Activated T-helper 1 cell treated with anti-CD3 and anti-CD28 coated beads, Interleukin-12 subunit alpha, Interleukin-12 subunit beta, Interleukin-2, Interleukin-4 antibody, amounts not matched to agents 30 ng/mL and 10 ng/mL and 1 ng/mL, durations not matched to agents 14 hours and 24 hours and 36 hours (primary cell): Measurements from ENCODE around the gene C1orf141. TPM values are rescaled to one million over a fixed set of nuclear protein-coding genes. Genes with fewer than 3 reads are reported as not detected.
"Not testable (repeated sequence)": the region's sequence is repeated elsewhere in the genome, so short reads cannot be mapped to it uniquely, and the experiment has no call there.

Source experiments
- DNase-seq: peaks from one replicate; pipeline ENCODE4 v3.0.0; 2021; ENCODE audit warnings: low spot score
- H3K27ac Mint-ChIP-seq: one replicate; pipeline ENCODE4 v1.8.0; 2021; ENCODE audit warnings: mild to moderate bottlenecking, mixed read lengths
- H3K27me3 Mint-ChIP-seq: one replicate; pipeline ENCODE4 v1.8.0; 2022; ENCODE audit warnings: mild to moderate bottlenecking, moderate library complexity, mixed read lengths; ENCODE audit not compliant: insufficient read depth
- H3K36me3 Mint-ChIP-seq: one replicate; pipeline ENCODE4 v1.8.0; 2021; ENCODE audit warnings: low read depth, mixed read lengths
- H3K4me1 Mint-ChIP-seq: one replicate; pipeline ENCODE4 v1.8.0; 2021; ENCODE audit warnings: low read depth, mixed read lengths
- H3K4me3 Mint-ChIP-seq: one replicate; pipeline ENCODE4 v1.8.0; 2021; ENCODE audit warnings: mild to moderate bottlenecking, moderate library complexity, mixed read lengths
- H3K9me3 Mint-ChIP-seq: one replicate; pipeline ENCODE4 v1.8.0; 2021; ENCODE audit warnings: mixed read lengths
- intact Hi-C: fragments of 100-400 bp; cut with micrococcal nuclease; formaldehyde crosslinking; loops from one replicate; pipeline ENCODE4 v1.15.1; 2024
- total RNA-seq: library from RNA; stranded (reverse); gene quantifications from 2 replicates; pipeline ENCODE4 v1.2.3, GENCODE V29; 2022

The C1orf141 gene
- total RNA-seq, 1 donor from 2014 or later: not detected

DNA sequence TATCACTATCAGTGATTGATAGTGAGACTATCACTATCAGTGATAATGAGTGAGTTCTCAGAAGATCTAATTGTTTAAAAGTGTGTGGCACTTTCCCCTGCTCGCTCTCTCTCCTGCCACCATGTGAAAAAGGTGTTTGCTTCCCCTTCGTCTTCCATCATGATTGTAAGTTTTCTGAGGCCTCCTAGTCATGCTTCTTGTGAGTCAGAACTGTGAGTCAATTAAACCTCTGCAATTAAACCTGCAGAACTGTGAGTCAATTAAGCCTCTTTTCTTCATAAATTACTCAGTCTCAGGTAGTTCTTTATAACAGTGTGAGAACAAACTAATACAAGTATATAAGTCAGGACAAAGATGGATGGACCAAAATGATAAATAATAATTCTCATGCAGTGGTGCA lies 24.5 kb upstream of the C1orf141 start:
- no peak overlapping the region for H3K4me3 Mint-ChIP-seq

DNA sequence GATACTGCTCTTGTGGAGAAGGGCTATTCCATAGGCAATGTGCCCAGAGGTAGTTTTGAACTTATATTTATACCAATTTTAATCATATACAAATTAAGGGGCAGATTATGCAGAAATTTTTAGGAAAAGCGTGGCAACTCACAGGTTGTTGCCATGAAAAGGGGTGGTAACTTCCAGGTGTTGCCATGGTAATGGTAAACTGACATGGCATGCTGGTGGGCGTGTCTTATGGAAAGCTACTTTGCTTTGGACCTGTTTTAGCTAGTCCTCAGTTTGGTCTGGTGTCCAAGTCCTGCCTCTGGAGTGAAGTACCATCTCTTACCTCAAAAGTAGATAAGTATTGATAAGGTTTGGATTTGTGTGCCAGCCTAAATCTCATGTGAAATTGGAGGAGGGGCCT lies 23.6 kb upstream of the C1orf141 start:
- peaks cover 39% of the 10 kb centered on the region for H3K4me1 Mint-ChIP-seq
- no peaks in the 10 kb centered on the region for H3K27me3 Mint-ChIP-seq
- no peak overlapping the region for H3K4me3 Mint-ChIP-seq
- H3K36me3 Mint-ChIP-seq: peaks cover 14% of the 10 kb centered on the region
- no peak for DNase-seq
- H3K9me3 Mint-ChIP-seq: peaks cover 10% of the 10 kb centered on the region
- intact Hi-C loops: no loop called here
- H3K27ac Mint-ChIP-seq: peak overlapping the region; percentile 62

More for the DNA sequence above, 24.5 kb upstream of the C1orf141 start:
- no peak for DNase-seq
- Mint-ChIP-seq H3K27ac (peak overlapping the region; percentile 88), H3K9me3 (peaks cover 7% of the 10 kb centered on the region), H3K27me3 (no peaks in the 10 kb centered on the region), H3K36me3 (peaks cover 14% of the 10 kb centered on the region), H3K4me1 (peaks cover 46% of the 10 kb centered on the region)
- intact Hi-C loops: loop anchor here (1.0 kb wide), 4 partner anchors 10 to 53 kb away; no protein-coding TSS in a partner anchor

DNA sequence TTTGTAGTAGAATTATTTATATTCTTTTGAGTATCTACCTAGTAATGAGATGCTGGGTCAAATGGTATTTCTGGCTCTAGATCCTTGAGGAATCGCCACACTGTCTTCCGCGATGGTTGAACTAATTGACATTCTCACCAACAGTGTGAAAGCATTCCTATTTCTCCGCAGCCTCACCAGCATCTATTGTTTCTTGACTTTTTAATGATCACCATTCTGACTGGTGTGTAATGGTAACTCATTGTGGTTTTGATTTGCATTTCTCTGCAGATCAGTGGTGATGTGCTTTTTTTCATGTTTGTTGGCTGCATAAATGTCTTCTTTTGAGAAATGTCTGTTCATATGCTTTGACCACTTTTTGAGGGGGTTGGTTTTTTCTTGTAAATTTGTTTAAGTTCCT lies 16.2 kb upstream of the C1orf141 start:
- Mint-ChIP-seq H3K4me3 (no peak overlapping the region), H3K27me3 (no peaks in the 10 kb centered on the region), H3K9me3 (peaks cover 3% of the 10 kb centered on the region), H3K36me3 (peaks cover 4% of the 10 kb centered on the region), H3K27ac (no peak overlapping the region), H3K4me1 (peaks cover 49% of the 10 kb centered on the region)
- intact Hi-C loops: loop anchor here (1.0 kb wide), 1 partner anchor 386 kb away; no protein-coding TSS in a partner anchor
- no peak for DNase-seq

DNA sequence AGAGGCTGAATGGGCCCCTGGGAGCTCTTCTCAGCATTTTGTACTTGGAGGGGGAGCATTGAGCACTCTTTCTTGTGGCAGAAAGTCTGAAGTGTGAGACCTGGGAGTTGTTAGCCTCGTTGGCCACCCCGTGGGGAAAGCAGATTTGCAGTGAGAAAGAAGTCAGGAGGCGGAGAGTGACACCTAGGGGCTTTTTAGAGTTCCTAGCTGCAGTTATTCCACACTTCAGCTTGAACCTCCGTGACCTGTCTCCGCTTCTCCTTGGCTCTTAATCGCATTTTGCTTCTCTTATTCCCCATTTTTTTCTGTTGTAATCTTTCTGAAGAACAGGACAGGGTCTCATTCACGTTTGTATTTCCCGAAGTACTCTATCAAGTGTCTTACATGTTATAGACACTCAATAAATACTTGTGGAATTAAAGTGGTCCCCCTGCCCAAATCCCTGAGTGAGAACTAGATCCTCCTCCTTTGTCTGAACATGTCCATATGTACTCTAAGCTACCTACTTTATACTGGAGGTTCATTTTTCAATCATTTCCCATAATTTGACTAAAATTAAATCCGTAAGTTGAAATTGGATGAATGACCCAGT lies 14.5 kb upstream of the C1orf141 start:
- H3K27ac Mint-ChIP-seq: peak overlapping the region; percentile 40
- peaks cover 56% of the 10 kb centered on the region for H3K4me1 Mint-ChIP-seq
- no peaks in the 10 kb centered on the region for H3K36me3 Mint-ChIP-seq
- peak; percentile 42 for DNase-seq
- H3K4me3 Mint-ChIP-seq: no peak overlapping the region
- no peaks in the 10 kb centered on the region for H3K27me3 Mint-ChIP-seq
- intact Hi-C loops: loop anchor here (1.0 to 5.0 kb wide), 5 partner anchors 10 to 351 kb away; partner anchors contain the start of gene SLC35D1
- H3K9me3 Mint-ChIP-seq: peaks cover 3% of the 10 kb centered on the region

DNA sequence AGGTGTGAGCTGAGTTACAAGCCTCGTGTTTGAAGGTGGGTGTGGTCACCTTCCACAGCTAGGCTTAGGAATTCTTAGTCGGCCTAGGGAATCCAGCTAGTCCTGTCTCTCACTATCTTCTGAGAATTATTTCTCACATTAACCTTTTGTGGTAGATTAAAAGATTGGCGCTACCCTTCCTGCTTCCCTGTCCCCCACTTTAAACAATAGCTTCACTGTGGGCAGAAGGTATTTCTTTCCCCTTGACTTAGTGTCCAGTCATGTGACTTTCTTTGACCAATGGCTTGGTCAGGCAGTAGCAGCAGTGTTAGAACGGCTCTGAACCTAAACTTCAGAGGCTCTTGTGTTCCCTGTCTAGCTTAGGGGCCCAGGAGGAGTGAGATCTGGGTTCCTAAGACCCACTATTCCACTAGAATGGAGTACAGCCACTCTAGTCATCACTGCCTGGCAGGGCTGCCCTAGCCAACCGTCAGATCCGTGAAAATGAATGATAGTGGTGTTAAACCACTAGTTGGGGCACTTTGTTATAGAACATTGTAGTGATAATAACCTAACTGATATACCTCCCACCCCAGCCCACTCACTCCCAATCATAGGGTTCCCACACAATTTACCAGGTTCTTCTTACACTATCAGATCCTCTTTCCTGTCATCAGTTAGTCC lies 13.9 kb upstream of the C1orf141 start:
- intact Hi-C loops: loop anchor here (1.0 to 5.0 kb wide), 5 partner anchors 11 to 352 kb away; partner anchors contain the start of gene SLC35D1

DNA sequence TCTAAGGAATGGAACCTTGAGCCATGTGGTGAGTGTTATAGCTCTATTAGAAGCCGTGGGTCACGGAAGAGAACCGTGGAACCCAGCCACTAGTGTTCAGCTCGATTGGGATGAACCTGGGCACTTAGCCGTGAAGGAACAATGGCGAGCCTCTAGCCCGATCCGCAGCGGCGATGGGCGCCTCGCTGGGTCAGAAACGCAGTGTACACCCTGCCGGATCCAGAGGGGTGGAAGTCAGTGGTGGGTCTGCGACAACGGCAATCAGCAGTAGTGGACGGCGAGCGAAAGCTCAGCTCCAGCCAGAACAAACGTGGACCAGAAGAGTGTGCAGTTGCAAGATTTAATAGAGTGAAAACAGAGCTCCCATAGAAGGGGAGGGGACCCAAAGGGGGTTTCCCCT lies 13.2 kb upstream of the C1orf141 start:
- H3K27ac Mint-ChIP-seq, H3K9me3 Mint-ChIP-seq, H3K27me3 Mint-ChIP-seq, H3K36me3 Mint-ChIP-seq, H3K4me3 Mint-ChIP-seq, DNase-seq: not testable (repeated sequence)
- intact Hi-C loops: loop anchor here (5.0 kb wide), 1 partner anchor 166 kb away; no protein-coding TSS in a partner anchor
- peaks cover 69% of the 10 kb centered on the region for H3K4me1 Mint-ChIP-seq

More for the DNA sequence above, 13.9 kb upstream of the C1orf141 start:
- H3K9me3 Mint-ChIP-seq: no peaks in the 10 kb centered on the region
- H3K27ac Mint-ChIP-seq: peak overlapping the region; percentile 40
- no peak for DNase-seq
- H3K36me3 Mint-ChIP-seq: no peaks in the 10 kb centered on the region
- H3K4me3 Mint-ChIP-seq: no peak overlapping the region
- H3K27me3 Mint-ChIP-seq: no peaks in the 10 kb centered on the region
- H3K4me1 Mint-ChIP-seq: peaks cover 63% of the 10 kb centered on the region

DNA sequence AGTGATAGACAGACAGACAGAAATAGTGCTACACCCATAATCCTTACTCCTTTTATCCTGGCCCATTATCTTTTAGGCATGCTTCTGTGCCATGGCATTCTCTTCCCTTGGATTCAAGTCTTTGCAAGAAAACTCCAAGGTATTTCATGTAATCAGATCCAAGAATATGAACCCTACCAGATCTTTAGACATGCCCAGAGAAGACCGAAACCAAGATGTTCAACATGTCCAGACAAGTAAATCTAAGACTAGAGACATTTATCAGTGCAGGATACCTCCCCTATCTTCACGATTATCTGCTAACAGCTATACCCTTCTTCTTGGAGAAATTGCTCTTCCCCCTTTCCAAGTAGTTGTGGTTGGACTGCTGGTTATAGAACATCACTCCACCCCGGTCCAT lies 11.8 kb upstream of the C1orf141 start:
- Mint-ChIP-seq H3K36me3 (no peaks in the 10 kb centered on the region), H3K27ac (peak overlapping the region; percentile 27), H3K27me3 (no peaks in the 10 kb centered on the region), H3K4me3 (no peak overlapping the region), H3K9me3 (no peaks in the 10 kb centered on the region), H3K4me1 (peaks cover 63% of the 10 kb centered on the region)
- no peak for DNase-seq
- intact Hi-C loops: loop anchor here (5.0 kb wide), 1 partner anchor 164 kb away; no protein-coding TSS in a partner anchor

DNA sequence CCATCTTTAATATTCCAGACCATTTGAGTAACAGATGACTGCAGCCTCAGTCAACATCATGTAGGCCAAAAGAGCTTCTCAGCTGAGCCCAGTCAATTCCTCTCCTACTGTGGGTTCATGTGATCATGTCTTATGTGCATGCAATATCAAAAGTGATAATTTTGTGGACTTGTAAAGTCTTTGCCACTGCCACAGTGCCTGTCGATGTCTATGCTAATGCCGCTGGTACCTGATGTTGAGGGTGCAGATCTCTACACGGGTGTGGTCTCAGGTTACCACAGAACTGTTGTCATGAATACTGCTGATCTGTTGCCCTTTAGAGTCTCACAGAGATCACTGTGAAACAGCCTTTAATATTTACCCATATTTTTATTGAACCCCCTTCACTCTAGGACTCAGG lies 11.3 kb upstream of the C1orf141 start:
- H3K9me3 Mint-ChIP-seq: no peaks in the 10 kb centered on the region
- H3K27ac Mint-ChIP-seq: no peak overlapping the region
- intact Hi-C loops: loop anchor here (5.0 kb wide), 1 partner anchor 164 kb away; no protein-coding TSS in a partner anchor
- DNase-seq: no peak
- no peaks in the 10 kb centered on the region for H3K36me3 Mint-ChIP-seq
- H3K4me3 Mint-ChIP-seq: no peak overlapping the region
- H3K4me1 Mint-ChIP-seq: peaks cover 59% of the 10 kb centered on the region
- no peaks in the 10 kb centered on the region for H3K27me3 Mint-ChIP-seq

DNA sequence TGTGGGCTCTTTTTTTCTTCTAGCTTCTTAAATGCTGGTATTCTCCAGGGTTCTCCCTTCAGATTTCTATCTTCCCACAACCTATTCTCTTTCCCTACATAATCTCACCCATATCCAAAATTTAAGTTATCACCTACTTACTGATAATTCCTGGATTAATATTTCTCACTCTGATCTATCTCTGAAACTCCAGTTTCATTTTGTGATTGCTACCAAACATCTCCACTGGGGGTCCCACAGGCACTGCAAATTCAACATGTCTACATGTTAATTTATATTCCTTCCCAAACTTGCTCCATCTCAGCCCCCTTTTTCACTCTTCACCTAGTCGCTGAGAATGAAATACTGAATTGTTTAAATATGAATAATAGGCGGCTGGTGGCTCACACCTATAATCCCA lies 9.9 kb upstream of the C1orf141 start:
- intact Hi-C loops: loop anchor here (1.0 to 5.0 kb wide), 2 partner anchors 68 to 162 kb away; no protein-coding TSS in a partner anchor
- H3K4me1 Mint-ChIP-seq: peaks cover 50% of the 10 kb centered on the region
- no peaks in the 10 kb centered on the region for H3K36me3 Mint-ChIP-seq
- DNase-seq: no peak
- H3K27me3 Mint-ChIP-seq: no peaks in the 10 kb centered on the region
- H3K27ac Mint-ChIP-seq: peak overlapping the region; percentile 56
- peak overlapping the region; percentile 15 for H3K4me3 Mint-ChIP-seq
- H3K9me3 Mint-ChIP-seq: no peaks in the 10 kb centered on the region

DNA sequence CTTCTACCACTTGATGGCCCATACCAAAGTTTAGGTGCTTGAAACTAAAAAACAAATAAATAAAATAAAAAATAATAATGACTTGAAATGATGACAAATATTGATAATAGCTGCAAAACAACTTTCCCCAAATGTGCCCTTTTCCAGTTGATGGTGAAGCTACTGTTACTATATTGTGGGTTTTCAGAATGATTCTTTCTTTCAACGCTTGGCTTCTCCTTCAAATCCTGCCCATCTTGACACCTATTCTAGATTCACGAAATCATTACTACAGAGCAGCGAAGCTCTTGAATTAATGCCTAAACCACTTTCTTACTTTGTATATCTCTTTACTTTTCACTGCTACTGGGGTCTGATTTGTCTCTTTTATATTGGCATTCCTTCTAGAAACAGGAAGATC lies 9.2 kb upstream of the C1orf141 start:
- Mint-ChIP-seq H3K4me3 (no peak overlapping the region), H3K4me1 (peaks cover 43% of the 10 kb centered on the region), H3K27ac (no peak overlapping the region), H3K9me3 (no peaks in the 10 kb centered on the region), H3K27me3 (no peaks in the 10 kb centered on the region), H3K36me3 (no peaks in the 10 kb centered on the region)
- intact Hi-C loops: loop anchor here (1.0 to 2.0 kb wide), 2 partner anchors 19 to 68 kb away; no protein-coding TSS in a partner anchor
- DNase-seq: no peak

DNA sequence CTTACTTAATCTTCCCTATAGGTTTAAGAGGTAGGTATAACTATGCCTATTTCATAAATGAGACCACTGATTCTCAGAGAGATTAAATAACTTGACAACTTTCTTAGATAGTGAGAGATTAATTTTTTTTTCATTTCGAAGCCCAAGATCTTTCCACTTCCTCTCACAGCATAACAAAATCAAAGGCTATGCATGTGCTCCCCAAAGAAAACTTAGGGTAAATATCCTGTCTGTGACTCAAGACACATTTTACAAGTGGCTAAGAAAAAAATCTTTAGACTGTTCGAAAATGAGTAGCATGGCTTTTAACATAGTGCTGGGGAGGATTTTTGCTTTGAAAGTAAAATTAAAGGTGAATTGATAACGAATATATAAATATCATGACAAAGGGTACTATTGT lies 8.2 kb upstream of the C1orf141 start:
- intact Hi-C loops: loop anchor here (2.0 kb wide), 1 partner anchor 20 kb away; no protein-coding TSS in a partner anchor
- no peaks in the 10 kb centered on the region for H3K27me3 Mint-ChIP-seq
- no peak for DNase-seq
- no peaks in the 10 kb centered on the region for H3K36me3 Mint-ChIP-seq
- H3K27ac Mint-ChIP-seq: peak overlapping the region; percentile 45
- H3K4me1 Mint-ChIP-seq: peaks cover 36% of the 10 kb centered on the region
- H3K9me3 Mint-ChIP-seq: no peaks in the 10 kb centered on the region
- peak overlapping the region; percentile 28 for H3K4me3 Mint-ChIP-seq

DNA sequence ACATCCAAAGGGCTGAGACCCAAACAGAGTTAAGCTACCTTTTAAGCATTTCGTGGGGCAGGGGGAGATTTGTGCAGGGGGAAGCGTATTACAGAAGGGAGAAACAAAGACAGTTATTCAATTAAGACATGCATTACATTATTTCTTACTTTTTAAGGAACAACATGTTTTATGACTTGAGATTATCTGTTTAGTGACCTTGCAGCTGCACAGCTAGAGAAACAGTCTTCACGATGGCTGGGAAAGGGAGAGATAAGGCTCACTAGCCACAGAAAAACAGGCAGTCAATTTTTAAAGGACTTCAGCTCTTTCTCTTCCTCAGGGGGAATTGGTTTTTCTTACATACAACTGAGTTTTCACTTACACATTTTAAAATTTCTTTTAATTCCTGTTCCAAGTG lies 7.1 kb upstream of the C1orf141 start:
- H3K27me3 Mint-ChIP-seq, H3K4me3 Mint-ChIP-seq, H3K27ac Mint-ChIP-seq, DNase-seq, H3K9me3 Mint-ChIP-seq, H3K36me3 Mint-ChIP-seq: not testable (repeated sequence)
- peaks cover 34% of the 10 kb centered on the region for H3K4me1 Mint-ChIP-seq
- intact Hi-C loops: loop anchor here (2.0 kb wide), 1 partner anchor 21 kb away; no protein-coding TSS in a partner anchor

DNA sequence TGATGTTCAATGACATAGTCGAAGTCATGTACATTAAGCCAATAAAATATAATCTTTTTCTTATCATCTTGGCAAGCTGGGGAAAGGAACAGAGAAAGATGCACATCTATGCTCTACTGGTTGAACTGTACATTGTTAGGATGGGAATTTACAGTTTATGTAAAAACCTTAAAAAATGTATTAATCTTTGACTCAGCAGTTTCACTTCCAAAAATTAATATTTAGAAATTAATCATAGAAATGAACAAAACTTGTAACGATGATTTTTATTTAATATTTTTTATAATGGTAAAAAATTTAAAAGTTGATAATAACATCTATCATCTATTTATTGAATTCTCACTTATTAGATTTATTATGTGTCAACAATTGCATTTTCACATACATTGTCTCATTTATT lies 5.7 kb upstream of the C1orf141 start:
- H3K9me3 Mint-ChIP-seq: no peaks in the 10 kb centered on the region
- no peaks in the 10 kb centered on the region for H3K36me3 Mint-ChIP-seq
- no peak overlapping the region for H3K27ac Mint-ChIP-seq
- intact Hi-C loops: no loop called here
- DNase-seq: no peak
- no peak overlapping the region for H3K4me3 Mint-ChIP-seq
- H3K27me3 Mint-ChIP-seq: no peaks in the 10 kb centered on the region
- H3K4me1 Mint-ChIP-seq: peaks cover 26% of the 10 kb centered on the region
